IPS-18a (cell line): ENCODE measurements around the gene NACAD.

Experiments used
- H3K27ac ChIP-seq: one replicate; pipeline ENCODE4 v1.5.1; 2013; ENCODE audit warnings: low read length
- H3K27me3 ChIP-seq: one replicate; pipeline ENCODE4 v1.6.1; 2013; ENCODE audit warnings: mild to moderate bottlenecking, low read length; ENCODE audit not compliant: control insufficient read depth, insufficient read depth
- H3K36me3 ChIP-seq: one replicate; pipeline ENCODE4 v1.6.1; 2013; ENCODE audit warnings: low read depth, low read length; ENCODE audit not compliant: control insufficient read depth
- H3K4me1 ChIP-seq: one replicate; pipeline ENCODE4 v1.6.1; 2013; ENCODE audit warnings: low read depth, low read length; ENCODE audit not compliant: control insufficient read depth
- H3K4me3 ChIP-seq: one replicate; pipeline ENCODE4 v1.5.1; 2013; ENCODE audit warnings: low read length
- H3K9ac ChIP-seq: one replicate; pipeline ENCODE4 v1.6.1; 2013; ENCODE audit warnings: mild to moderate bottlenecking, low read length, moderate library complexity
- H3K9me3 ChIP-seq: one replicate; pipeline ENCODE4 v1.6.1; 2013; ENCODE audit warnings: low read depth, low read length; ENCODE audit not compliant: control insufficient read depth

Gene NACAD

GRCh38 chr7:45088821-45089340 is at the start of gene NACAD:
NACAD (minus strand) TSS chr7:45088969; CDS start chr7:45088894, 75 bp downstream.
- H3K9ac ChIP-seq: no peak within 1 kb of the TSS
- H3K4me1 ChIP-seq: peaks cover 6% of the 10 kb centered on the region
- no peaks in the 10 kb centered on the region for H3K36me3 ChIP-seq
- peaks cover 15% of the 10 kb centered on the region for H3K27me3 ChIP-seq
- peak within 1 kb of the TSS; percentile 66 for H3K4me3 ChIP-seq
- no peaks in the 10 kb centered on the region for H3K9me3 ChIP-seq
- no peak within 1 kb of the TSS for H3K27ac ChIP-seq

GRCh38 chr7:45136106-45137060 is 47.6 kb upstream of the NACAD start:
- H3K4me1 ChIP-seq: no peaks in the 10 kb centered on the region
- H3K27ac ChIP-seq: no peak overlapping the region
- no peak overlapping the region for H3K9ac ChIP-seq
- H3K36me3 ChIP-seq: no peaks in the 10 kb centered on the region
- no peak overlapping the region for H3K4me3 ChIP-seq
- H3K27me3 ChIP-seq: no peaks in the 10 kb centered on the region
- H3K9me3 ChIP-seq: no peaks in the 10 kb centered on the region

GRCh38 chr7:45133877-45134276 is 45.1 kb upstream of the NACAD start:
- no peaks in the 10 kb centered on the region for H3K9me3 ChIP-seq

GRCh38 chr7:45133352-45133751 is 44.6 kb upstream of the NACAD start:
- Histone ChIP-seq H3K9ac (no peak overlapping the region), H3K27ac (no peak overlapping the region), H3K9me3 (no peaks in the 10 kb centered on the region), H3K4me1 (no peaks in the 10 kb centered on the region), H3K4me3 (no peak overlapping the region), H3K36me3 (no peaks in the 10 kb centered on the region), H3K27me3 (no peaks in the 10 kb centered on the region)

More at GRCh38 chr7:45133877-45134276, 45.1 kb upstream of the NACAD start:
- no peak overlapping the region for H3K4me3 ChIP-seq
- H3K9ac ChIP-seq: no peak overlapping the region
- H3K36me3 ChIP-seq: no peaks in the 10 kb centered on the region
- H3K4me1 ChIP-seq: no peaks in the 10 kb centered on the region
- H3K27me3 ChIP-seq: no peaks in the 10 kb centered on the region
- H3K27ac ChIP-seq: no peak overlapping the region

- Histone ChIP-seq H3K27ac (no peak overlapping the region), H3K9me3 (no peaks in the 10 kb centered on the region), H3K27me3 (no peaks in the 10 kb centered on the region), H3K4me3 (no peak overlapping the region), H3K9ac (no peak overlapping the region), H3K4me1 (no peaks in the 10 kb centered on the region), H3K36me3 (no peaks in the 10 kb centered on the region)
Measured at GRCh38 chr7:45132708-45133320, 44.0 kb upstream of the NACAD start.

- Histone ChIP-seq H3K27me3 (no peaks in the 10 kb centered on the region), H3K4me3 (no peak overlapping the region), H3K4me1 (no peaks in the 10 kb centered on the region), H3K9ac (no peak overlapping the region), H3K36me3 (no peaks in the 10 kb centered on the region), H3K27ac (no peak overlapping the region), H3K9me3 (no peaks in the 10 kb centered on the region)
Measured at GRCh38 chr7:45131891-45132290, 43.1 kb upstream of the NACAD start.

GRCh38 chr7:45130910-45131309 is 42.1 kb upstream of the NACAD start:
- H3K9me3 ChIP-seq: no peaks in the 10 kb centered on the region
- no peak overlapping the region for H3K27ac ChIP-seq
- H3K27me3 ChIP-seq: no peaks in the 10 kb centered on the region
- H3K4me3 ChIP-seq: no peak overlapping the region
- H3K4me1 ChIP-seq: no peaks in the 10 kb centered on the region
- no peaks in the 10 kb centered on the region for H3K36me3 ChIP-seq
- H3K9ac ChIP-seq: no peak overlapping the region

GRCh38 chr7:45129906-45130305 is 41.1 kb upstream of the NACAD start:
- Histone ChIP-seq H3K4me3 (no peak overlapping the region), H3K4me1 (no peaks in the 10 kb centered on the region), H3K27me3 (no peaks in the 10 kb centered on the region), H3K9ac (no peak overlapping the region), H3K9me3 (no peaks in the 10 kb centered on the region), H3K27ac (no peak overlapping the region), H3K36me3 (no peaks in the 10 kb centered on the region)

GRCh38 chr7:45129181-45129800 is 40.5 kb upstream of the NACAD start:
- H3K9ac ChIP-seq: no peak overlapping the region
- no peaks in the 10 kb centered on the region for H3K9me3 ChIP-seq
- H3K27me3 ChIP-seq: no peaks in the 10 kb centered on the region
- no peak overlapping the region for H3K4me3 ChIP-seq
- peaks cover 1% of the 10 kb centered on the region for H3K4me1 ChIP-seq
- H3K36me3 ChIP-seq: no peaks in the 10 kb centered on the region
- no peak overlapping the region for H3K27ac ChIP-seq

- no peak overlapping the region for H3K9ac ChIP-seq
- no peaks in the 10 kb centered on the region for H3K9me3 ChIP-seq
- no peaks in the 10 kb centered on the region for H3K27me3 ChIP-seq
- peaks cover 13% of the 10 kb centered on the region for H3K4me1 ChIP-seq
- no peaks in the 10 kb centered on the region for H3K36me3 ChIP-seq
- no peak overlapping the region for H3K27ac ChIP-seq
- no peak overlapping the region for H3K4me3 ChIP-seq
Measured at GRCh38 chr7:45126920-45127319, 38.2 kb upstream of the NACAD start.

GRCh38 chr7:45126201-45126600 is 37.4 kb upstream of the NACAD start:
- H3K36me3 ChIP-seq: no peaks in the 10 kb centered on the region
- H3K4me1 ChIP-seq: peaks cover 13% of the 10 kb centered on the region
- no peaks in the 10 kb centered on the region for H3K9me3 ChIP-seq
- H3K4me3 ChIP-seq: no peak overlapping the region
- no peaks in the 10 kb centered on the region for H3K27me3 ChIP-seq
- no peak overlapping the region for H3K27ac ChIP-seq
- H3K9ac ChIP-seq: no peak overlapping the region
